OCI-LY1 (cell line): ENCODE data around the gene BMF.

Source experiments
- EZH2 ChIP-seq: fragments of 200-600 bp; sonication (generic), shearing (Covaris generic); IDR thresholded peaks from 2 replicates; pipeline ENCODE4 v1.8.0; 2017; ENCODE audit warnings: borderline replicate concordance, mixed run types, mild to moderate bottlenecking, antibody characterized with exemption, low read length, moderate library complexity, mixed read lengths
- TF ChIP-seq, protein P1 (sequence below): fragments of 200-600 bp; sonication (generic), shearing (Covaris generic); IDR thresholded peaks from 2 replicates; pipeline ENCODE4 v1.5.1; 2017; ENCODE audit warnings: mild to moderate bottlenecking, antibody characterized with exemption, low read length, moderate library complexity, mixed read lengths

GRCh38 chr15:40059821-40060220 lies 48.9 kb downstream of the BMF start:
- TF ChIP-seq, protein P1, sequence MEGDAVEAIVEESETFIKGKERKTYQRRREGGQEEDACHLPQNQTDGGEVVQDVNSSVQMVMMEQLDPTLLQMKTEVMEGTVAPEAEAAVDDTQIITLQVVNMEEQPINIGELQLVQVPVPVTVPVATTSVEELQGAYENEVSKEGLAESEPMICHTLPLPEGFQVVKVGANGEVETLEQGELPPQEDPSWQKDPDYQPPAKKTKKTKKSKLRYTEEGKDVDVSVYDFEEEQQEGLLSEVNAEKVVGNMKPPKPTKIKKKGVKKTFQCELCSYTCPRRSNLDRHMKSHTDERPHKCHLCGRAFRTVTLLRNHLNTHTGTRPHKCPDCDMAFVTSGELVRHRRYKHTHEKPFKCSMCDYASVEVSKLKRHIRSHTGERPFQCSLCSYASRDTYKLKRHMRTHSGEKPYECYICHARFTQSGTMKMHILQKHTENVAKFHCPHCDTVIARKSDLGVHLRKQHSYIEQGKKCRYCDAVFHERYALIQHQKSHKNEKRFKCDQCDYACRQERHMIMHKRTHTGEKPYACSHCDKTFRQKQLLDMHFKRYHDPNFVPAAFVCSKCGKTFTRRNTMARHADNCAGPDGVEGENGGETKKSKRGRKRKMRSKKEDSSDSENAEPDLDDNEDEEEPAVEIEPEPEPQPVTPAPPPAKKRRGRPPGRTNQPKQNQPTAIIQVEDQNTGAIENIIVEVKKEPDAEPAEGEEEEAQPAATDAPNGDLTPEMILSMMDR, result peak; percentile 16; the same call in 1 of the 2 replicates
- TF ChIP-seq EZH2, result no peak
